HG03521 (cell line): Measurements from ENCODE around the gene EEF2KMT.
"Not testable (repeated sequence)": the region's sequence is repeated elsewhere in the genome, so short reads cannot be mapped to it uniquely, and the experiment has no call there.

Experiments
- ATAC-seq: cut with Tn5 transposase; IDR thresholded peaks from one replicate; pipeline ENCODE4 v1.9.1; 2021; ENCODE audit warnings: mild to moderate bottlenecking, moderate library complexity; ENCODE audit not compliant: unreplicated experiment

Gene EEF2KMT

GRCh38 chr16:5071341-5071680, 26.3 kb downstream of the EEF2KMT start:
- no peak for ATAC-seq

GRCh38 chr16:5070431-5071186, 27.0 kb downstream of the EEF2KMT start:
- ATAC-seq: no peak

GRCh38 chr16:5069854-5070253, 27.7 kb downstream of the EEF2KMT start:
- no peak for ATAC-seq

GRCh38 chr16:5069048-5069447, 28.5 kb downstream of the EEF2KMT start:
- ATAC-seq: no peak

GRCh38 chr16:5066511-5066910, 31.1 kb downstream of the EEF2KMT start:
- ATAC-seq: no peak

GRCh38 chr16:5065813-5066212, 31.8 kb downstream of the EEF2KMT start, which contains the start of gene C16orf89:
C16orf89 (minus strand) TSS chr16:5065956; CDS start chr16:5065908, 48 bp downstream.
- ATAC-seq: no peak

GRCh38 chr16:5065326-5065725, 32.3 kb downstream of the EEF2KMT start:
- ATAC-seq: no peak

GRCh38 chr16:5064915-5065314, 32.7 kb downstream of the EEF2KMT start:
- no peak for ATAC-seq

- ATAC-seq: no peak
Observed at GRCh38 chr16:5062790-5063765, 34.5 kb downstream of the EEF2KMT start.

GRCh38 chr16:5062051-5062450, 35.5 kb downstream of the EEF2KMT start:
- no peak for ATAC-seq

GRCh38 chr16:5060073-5060641, 37.4 kb downstream of the EEF2KMT start:
- ATAC-seq: no peak

GRCh38 chr16:5059386-5060072, 38.1 kb downstream of the EEF2KMT start:
- ATAC-seq: no peak

- ATAC-seq: no peak
Observed at GRCh38 chr16:5058476-5058875, 39.1 kb downstream of the EEF2KMT start.

GRCh38 chr16:5056352-5056751, 41.2 kb downstream of the EEF2KMT start:
- ATAC-seq: no peak

GRCh38 chr16:5054876-5055865, 42.4 kb downstream of the EEF2KMT start:
- no peak for ATAC-seq

- no peak for ATAC-seq
Observed at GRCh38 chr16:5046914-5047313, 50.7 kb downstream of the EEF2KMT start.

- no peak for ATAC-seq
Observed at GRCh38 chr16:5045499-5046115, 52.0 kb downstream of the EEF2KMT start.

GRCh38 chr16:5044581-5044980, 53.0 kb downstream of the EEF2KMT start:
- not testable (repeated sequence) for ATAC-seq

- ATAC-seq: no peak
Observed at GRCh38 chr16:5044011-5044540, 53.5 kb downstream of the EEF2KMT start.
